Embryonic facial prominence (tissue), 1 donor: ENCODE measurements around the gene ZYG11B.
"Not testable (repeated sequence)": the region's sequence is repeated elsewhere in the genome, so short reads cannot be mapped to it uniquely, and the experiment has no call there.

Experiments used
- DNase-seq: peaks from one replicate; pipeline ENCODE4 v3.0.0-alpha.2; 2016; ENCODE audit errors: extremely low spot score

The ZYG11B gene

DNA sequence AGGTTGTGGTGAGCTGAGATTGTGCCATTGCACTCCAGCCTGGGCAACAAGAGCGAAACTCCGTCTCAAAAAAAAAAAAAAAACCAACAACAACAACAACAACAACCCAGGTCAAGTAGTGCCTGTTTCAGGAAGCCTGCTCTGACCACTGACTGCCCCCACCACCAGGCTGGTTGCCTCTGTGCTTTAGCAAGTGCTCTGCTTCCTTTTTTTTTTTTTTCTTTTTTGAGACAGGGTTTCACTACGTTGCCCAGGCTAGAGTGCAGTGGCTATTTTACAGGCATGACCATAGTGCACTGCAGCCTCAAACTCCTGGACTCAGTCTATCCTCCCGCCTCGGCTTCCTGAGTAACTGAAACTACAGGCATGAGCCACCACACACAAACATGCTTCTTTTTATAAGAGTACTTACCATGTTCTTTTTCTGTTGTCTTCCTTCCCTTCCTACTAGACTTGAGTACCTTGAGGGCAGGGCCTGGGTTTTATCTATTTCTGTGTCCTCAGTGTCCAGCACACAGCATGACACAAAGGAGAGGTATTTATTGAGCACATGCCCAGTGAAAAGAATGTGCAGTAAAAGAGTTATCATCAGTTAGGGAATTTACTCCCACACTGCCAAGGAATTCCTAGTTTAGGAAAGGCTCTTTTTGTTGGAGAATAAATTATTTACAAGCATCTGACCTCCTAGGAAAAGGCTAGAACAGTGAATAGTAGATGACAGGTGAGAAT is 18.2 kb upstream of the ZYG11B start:
- no peak for DNase-seq

DNA sequence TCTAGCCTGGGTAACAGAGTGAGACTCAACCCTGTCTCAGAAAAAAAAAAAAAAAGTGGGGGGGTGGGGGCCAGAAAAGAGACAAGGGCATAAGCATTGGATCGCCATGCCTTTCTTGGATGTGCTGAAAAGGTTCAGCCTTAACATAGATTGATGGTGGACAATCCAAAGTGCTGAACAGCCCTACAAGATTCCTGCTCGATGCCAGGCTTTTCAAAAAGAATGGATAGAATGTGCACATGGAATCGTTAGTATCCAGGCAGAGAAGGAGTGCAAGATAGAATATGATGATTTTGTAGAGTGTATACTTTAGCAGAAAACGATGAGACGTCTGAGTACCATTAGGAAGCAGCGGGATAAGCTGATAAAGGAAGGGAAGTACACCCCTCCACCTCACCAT is 17.2 kb upstream of the ZYG11B start:
- DNase-seq = no peak

- DNase-seq = no peak
Observed at GRCh38 chr1:52713590-52713989, 12.7 kb upstream of the ZYG11B start.

DNA sequence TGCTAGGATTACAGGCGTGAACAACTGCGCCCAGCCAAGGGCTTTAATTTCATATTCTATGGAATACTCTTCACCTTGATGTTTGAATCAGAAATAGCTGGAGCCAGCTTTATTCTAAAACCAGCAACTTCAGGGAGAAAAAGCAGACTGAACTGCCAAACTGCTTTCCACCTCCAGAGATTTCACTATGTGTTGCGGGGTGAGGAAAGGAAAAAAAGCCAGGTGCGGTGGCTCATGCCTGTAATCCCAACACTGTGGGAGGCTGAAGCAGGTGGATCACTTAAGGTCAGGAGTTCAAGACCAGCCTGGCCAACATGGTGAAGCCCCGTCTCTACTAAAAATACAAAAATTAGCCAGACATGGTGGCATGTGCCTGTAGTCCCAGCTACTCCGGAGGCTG is 11.0 kb upstream of the ZYG11B start:
- DNase-seq = not testable (repeated sequence)

GRCh38 chr1:52723260-52723659 is 3.0 kb upstream of the ZYG11B start:
- no peak for DNase-seq

DNA sequence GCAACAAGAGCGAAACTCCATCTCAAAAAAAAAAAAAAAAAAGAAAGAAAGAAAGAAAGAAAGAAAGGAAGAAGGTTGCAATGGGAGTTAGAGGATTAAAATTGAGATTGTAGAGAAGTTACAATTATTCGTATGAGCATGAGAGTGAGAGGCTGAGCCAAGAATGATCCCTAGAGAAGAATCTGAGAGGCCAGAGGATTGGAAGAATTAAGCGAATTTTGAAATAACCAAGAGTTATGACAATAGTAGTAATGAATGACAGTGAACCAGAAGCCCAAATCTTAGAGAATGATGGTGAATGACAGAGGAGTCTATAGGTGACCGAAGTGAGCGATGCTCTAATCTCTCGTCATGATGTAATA is 369 bp upstream of the ZYG11B start:
- no peak for DNase-seq

GRCh38 chr1:52727114-52727586 is 897 bp downstream of the ZYG11B start:
- no peak for DNase-seq

- DNase-seq = no peak
Observed at GRCh38 chr1:52727956-52728656, 1.9 kb downstream of the ZYG11B start.

GRCh38 chr1:52733368-52733767 is 7.1 kb downstream of the ZYG11B start:
- DNase-seq = no peak

GRCh38 chr1:52735371-52735770 is 9.1 kb downstream of the ZYG11B start:
- DNase-seq = not testable (repeated sequence)

DNA sequence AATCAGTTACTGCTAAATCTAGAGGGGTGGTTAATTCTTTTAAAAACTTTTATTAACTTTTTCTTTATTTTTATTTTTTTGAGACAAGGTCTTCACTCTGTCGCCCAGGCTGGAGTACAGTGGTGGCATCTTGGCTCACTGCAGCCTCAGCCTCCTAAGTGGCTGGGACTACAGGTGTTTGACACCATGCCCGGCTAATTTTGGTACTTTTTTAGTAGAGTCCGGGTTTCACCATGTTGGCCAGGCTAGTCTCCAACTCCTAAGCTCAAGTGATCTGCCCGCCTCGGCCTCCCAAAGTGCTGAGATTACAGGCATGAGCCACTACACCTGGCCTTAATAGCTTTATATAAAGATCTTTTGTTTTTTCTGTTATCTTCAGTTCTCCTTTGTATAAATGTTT is 11.9 kb downstream of the ZYG11B start:
- DNase-seq = no peak

DNA sequence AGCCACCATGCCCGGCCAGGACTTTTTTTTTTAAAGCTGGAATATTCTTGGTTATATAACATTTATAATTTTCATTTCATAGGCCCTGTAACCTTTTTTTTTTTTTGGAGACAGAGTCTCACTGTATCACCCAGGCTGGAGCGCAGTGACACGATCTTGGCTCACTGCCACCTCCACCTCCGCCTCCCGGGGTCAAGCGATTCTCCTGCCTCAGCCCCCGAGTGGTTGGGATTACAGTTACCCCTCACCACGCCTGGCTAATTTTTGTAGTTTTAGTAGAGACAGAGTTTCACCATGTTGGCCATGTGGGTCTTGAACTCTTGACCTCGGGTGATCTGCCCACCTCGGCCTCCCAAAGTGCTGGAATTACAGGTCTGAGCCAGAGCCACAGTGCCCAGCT is 12.6 kb downstream of the ZYG11B start:
- DNase-seq = no peak

DNA sequence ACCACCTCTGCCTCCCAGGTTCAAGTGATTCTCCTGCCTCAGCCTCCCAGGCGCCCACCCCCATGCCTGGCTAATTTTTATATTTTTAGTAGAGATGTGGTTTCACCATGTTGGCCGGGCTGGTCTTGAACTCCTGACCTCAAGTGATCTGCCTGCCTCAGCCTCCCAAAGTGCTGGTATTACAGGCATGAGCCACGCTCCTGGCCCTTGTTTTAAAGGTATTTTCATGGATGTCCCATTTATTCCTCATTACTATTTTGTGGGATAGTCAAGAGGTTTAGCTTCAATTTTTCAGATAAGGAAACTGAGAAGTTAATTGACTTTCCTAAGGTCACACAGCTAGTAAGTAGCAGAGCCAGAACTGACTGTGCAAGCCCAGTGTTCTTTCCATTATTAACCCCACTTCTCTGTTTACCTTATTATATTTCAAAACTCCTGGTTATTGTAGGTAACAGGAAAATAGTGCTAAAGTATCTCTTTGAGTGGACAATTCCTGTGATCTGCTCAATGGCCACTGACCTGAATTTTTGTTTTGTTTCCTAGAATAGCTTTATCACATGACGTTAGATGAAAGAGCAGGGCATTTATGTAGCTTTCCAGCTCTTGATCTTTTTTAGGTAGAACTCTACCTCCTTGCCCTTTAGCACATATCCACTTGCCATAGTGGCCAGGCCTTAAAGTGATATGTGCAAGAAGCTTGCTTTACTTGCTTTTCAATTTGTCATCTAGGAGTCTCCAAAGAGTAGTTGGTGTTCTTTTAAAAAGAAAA is 13.6 kb downstream of the ZYG11B start:
- no peak for DNase-seq

- DNase-seq = no peak
Observed at GRCh38 chr1:52741259-52741658, 15.0 kb downstream of the ZYG11B start.

DNA sequence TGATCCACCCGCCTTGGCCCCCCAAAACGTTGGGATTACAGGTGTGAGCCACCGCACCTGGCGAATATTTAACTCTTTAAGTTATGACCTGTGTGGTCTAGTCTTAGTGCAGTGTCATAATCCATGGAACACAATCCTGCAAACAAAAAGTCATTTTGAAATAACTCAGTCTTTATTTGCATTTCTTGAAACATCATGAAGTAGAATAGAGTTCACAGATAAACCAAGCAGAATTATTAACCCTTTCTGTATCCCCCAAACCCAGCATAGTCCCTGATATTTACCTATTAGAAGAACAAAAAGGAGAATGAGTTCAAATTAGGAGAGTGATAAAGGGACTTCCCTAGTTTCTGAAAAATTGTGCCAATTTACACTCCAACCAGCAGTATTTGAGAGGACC is 19.9 kb downstream of the ZYG11B start:
- DNase-seq = no peak

DNA sequence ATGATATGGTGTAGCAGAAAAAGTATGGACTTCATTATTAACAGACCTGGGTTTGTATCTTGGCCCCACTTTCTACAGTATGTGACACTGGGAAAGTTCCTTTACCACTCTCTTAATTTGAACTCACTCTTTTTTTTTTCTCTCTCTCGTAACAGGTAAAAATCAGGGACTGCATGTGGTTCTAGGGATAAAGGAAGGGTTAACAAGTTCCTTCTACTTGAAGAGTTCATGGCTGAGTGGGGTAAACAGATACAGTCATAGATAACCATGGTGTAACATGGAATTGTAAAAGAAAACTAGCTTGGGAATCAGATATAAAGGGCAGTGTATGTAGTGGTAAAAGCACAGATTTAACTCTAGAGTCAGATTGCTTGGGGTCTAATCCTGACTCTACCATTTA is 21.2 kb downstream of the ZYG11B start:
- DNase-seq = no peak

- no peak for DNase-seq
Observed at GRCh38 chr1:52748119-52748518, 21.9 kb downstream of the ZYG11B start.

- not testable (repeated sequence) for DNase-seq
Observed at GRCh38 chr1:52749496-52749895, 23.2 kb downstream of the ZYG11B start.

DNA sequence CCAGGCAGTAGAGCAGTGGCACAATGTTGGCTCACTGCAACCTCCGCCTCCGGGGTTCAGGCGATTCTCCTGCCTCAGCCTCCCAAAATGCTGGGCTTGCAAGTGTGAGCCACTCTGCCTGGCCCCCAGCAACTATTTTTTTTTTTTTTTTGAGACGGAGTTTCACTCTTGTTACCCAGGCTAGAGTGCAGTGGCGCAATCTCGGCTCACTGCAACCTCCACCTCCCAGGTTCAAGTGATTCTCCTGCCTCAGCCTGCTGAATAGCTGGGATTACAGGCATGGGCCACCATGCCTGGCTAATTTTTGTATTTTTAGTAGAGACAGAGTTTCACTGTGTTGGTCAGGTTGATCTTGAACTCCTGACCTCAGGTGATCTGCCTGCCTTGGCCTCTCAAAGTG is 23.9 kb downstream of the ZYG11B start:
- DNase-seq = not testable (repeated sequence)

DNA sequence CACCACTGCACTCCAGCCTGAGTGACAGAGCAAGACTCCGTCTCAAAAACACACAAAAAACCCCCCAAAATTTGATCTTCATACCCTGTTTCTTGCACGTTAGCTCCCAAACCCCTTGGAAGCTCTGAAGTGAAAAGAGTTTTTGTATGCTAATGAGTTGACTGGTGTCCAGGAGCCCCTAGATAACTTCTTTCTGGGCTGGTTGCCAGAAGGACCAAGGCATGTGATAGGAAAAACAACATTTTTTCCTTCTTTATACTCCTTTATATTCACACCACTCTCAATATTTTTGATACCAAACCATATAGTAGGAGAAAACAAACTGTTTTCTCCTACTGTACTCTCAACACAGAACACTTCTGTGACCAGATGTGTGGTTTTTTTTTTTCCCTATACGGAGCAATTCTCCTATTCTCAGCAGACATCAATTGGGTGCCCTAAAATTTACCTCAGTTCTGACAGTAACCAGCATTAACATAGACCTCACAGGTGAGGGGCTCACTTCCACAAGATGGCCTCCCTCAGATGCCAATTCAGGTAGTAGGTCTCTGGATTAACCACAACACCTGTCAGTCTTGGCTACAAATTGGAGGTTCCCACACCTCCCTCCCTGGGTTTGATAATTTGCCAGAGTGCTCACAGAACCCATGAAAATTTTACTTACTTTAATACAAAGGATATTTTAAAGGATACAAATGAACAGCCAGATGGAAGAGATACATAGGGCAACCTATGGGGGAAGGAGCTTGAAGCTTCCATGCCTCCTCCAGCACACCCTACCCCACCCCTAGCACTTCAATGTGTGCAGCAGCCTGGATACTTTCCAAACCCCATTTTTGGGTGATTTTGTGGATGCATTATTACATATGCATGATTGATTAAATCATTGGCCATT is 25.6 kb downstream of the ZYG11B start:
- no peak for DNase-seq

GRCh38 chr1:52752484-52752826 is 26.2 kb downstream of the ZYG11B start:
- no peak for DNase-seq

GRCh38 chr1:52753169-52753568 is 26.9 kb downstream of the ZYG11B start:
- no peak for DNase-seq
